Effector memory CD8-positive, alpha-beta T cell (primary cell): Measurements from ENCODE around the gene EYS.

Experiments
- ATAC-seq: fragments of 150-1000 bp; cut with Tn5 transposase; replicated peaks from 2 replicates; pipeline ENCODE4 v1.10.0; 2021; ENCODE audit warnings: mild to moderate bottlenecking, moderate library complexity
- DNase-seq, 3 experiments: peaks; one replicate each; pipeline ENCODE4 v3.0.0; 2021
- H3K27ac Mint-ChIP-seq, 2 donors: one replicate each; pipeline ENCODE4 v1.8.0; 2022; ENCODE audit warnings: mild to moderate bottlenecking in 2 of 2, mixed read lengths in 2 of 2, moderate library complexity in 2 of 2
- H3K27me3 Mint-ChIP-seq, 2 donors: one replicate each; pipeline ENCODE4 v1.8.0; 2022; ENCODE audit warnings: mixed read lengths in 2 of 2
- H3K36me3 Mint-ChIP-seq: one replicate; pipeline ENCODE4 v1.8.0; 2022; ENCODE audit warnings: mild to moderate bottlenecking, moderate library complexity, mixed read lengths; ENCODE audit not compliant: insufficient read depth
- H3K4me1 Mint-ChIP-seq, 2 donors: one replicate each; pipeline ENCODE4 v1.8.0; 2022; ENCODE audit warnings: low read depth in 2 of 2, mixed read lengths in 2 of 2
- H3K4me3 Mint-ChIP-seq, 2 donors: one replicate each; pipeline ENCODE4 v1.8.0; 2022; ENCODE audit warnings: mild to moderate bottlenecking in 2 of 2, mixed read lengths in 2 of 2, moderate library complexity in 2 of 2
- H3K9me3 Mint-ChIP-seq, 2 donors: one replicate each; pipeline ENCODE4 v1.8.0; 2022; ENCODE audit warnings: mixed read lengths in 2 of 2

The EYS gene

DNA sequence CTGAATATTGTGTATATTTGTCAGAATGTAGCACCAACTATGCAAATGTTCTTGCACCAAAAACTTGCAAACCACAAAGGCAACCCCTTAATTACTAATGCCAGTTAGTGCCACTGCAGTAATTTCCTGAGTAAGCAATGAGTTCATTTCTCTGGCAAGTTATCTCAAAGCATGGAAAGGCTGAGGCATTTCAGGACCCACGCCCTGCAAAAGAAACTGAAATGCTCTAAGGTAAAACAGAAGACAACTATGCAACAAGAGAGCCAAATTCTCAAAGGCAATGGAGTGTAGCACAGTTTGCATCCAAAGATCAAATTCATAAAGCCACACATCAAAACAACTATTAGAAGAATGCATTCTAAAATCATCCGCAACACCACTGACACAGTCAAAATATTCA is 994.4 kb downstream of the EYS start:
- ATAC-seq: no peak
- H3K4me3 Mint-ChIP-seq: no peak overlapping the region

DNA sequence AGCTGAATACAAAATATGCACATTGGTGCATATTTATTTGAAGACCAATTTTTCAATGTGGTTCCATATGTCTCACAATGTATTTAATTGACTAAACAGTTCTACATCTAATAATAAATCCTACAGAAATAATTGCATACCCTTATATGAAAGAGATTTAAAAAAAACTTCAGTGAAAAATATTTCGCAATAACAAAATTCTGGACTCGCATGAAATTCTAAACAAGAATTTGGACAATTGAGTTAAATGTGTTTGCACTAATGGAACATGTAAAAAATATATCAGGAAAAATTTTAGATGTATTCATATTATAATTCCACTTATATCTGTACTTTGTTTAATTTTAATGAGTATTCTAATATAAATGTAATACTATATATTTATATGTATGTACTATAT is 1003.1 kb downstream of the EYS start:
- Mint-ChIP-seq H3K27me3 (no peaks in the 10 kb centered on the region), H3K36me3 (no peaks in the 10 kb centered on the region), H3K27ac (no peak overlapping the region), H3K4me1 (no peaks in the 10 kb centered on the region), H3K4me3 (no peak overlapping the region), H3K9me3 (peaks cover 11 to 22% of the 10 kb centered on the region in 2 donors)
- DNase-seq (no peak), ATAC-seq (no peak)

More for the DNA sequence above, 994.4 kb downstream of the EYS start:
- no peaks in the 10 kb centered on the region for H3K36me3 Mint-ChIP-seq
- H3K9me3 Mint-ChIP-seq: peaks cover 0 to 6% of the 10 kb centered on the region in 2 donors
- no peaks in the 10 kb centered on the region for H3K27me3 Mint-ChIP-seq
- H3K4me1 Mint-ChIP-seq: no peaks in the 10 kb centered on the region
- no peak for DNase-seq
- no peak overlapping the region for H3K27ac Mint-ChIP-seq

DNA sequence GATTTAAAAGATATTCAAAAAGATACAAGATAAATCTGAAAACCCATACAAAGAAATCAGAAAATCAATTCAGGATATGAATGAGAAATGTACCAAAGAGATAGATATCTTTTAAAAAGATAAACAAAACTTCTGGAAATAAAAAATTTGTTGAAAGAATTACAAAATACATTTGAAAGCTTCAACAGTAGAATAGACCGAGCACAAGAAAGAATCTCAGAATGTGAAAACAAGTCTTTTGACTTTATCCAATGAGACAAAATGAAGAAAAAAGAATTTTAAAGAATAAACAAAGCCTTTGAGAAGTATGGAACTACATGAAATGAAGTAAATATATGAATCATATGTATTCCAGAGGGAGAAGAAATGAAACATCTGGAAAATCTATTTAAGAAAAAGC is 1011.0 kb downstream of the EYS start:
- DNase-seq (no peak), ATAC-seq (no peak)
- no peaks in the 10 kb centered on the region for H3K27me3 Mint-ChIP-seq
- H3K9me3 Mint-ChIP-seq: peaks cover 11 to 16% of the 10 kb centered on the region in 2 donors
- no peak overlapping the region for H3K4me3 Mint-ChIP-seq
- H3K27ac Mint-ChIP-seq: no peak overlapping the region
- H3K4me1 Mint-ChIP-seq: no peaks in the 10 kb centered on the region
- H3K36me3 Mint-ChIP-seq: no peaks in the 10 kb centered on the region

DNA sequence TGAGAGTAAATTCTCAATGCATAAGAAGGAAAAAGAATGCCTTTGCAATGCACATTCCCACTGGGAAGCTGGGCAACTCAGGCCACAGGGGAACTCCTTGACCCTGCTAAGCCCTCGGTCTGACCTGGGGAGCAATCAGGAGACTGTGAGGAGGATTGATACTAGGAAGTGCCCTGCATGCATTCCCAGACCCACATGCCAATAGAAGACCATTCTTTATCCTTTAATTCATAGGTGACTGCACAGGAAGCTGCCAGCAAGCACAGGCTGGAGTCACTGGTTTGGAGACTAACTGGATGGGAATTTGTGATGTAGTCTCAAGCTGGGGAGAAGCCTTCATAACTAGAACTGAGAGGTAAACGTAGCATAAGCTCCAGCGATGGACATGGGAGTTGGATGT is 1012.7 kb downstream of the EYS start:
- DNase-seq: no peak
- H3K9me3 Mint-ChIP-seq: peaks cover 8 to 12% of the 10 kb centered on the region in 2 donors

DNA sequence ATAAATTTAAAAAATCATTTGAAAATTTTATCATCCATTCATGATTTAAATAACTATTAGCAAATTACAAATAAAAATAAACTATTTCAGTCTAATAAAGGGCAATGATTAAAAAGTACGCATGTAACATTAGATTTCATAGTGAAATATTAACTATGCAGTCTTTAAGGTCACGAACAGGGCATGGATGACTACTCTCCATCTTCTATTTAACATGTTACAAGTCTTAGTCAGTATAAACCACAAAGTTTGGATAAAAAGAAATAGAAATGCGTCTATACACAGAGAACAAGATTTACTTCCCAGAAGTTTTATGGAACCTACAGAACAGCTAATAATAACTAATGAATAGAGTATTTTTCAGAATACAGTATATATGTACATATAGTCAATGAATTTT is 1016.0 kb downstream of the EYS start:
- H3K9me3 Mint-ChIP-seq: peaks cover 6 to 10% of the 10 kb centered on the region in 2 donors
- ATAC-seq (no peak), DNase-seq (no peak)
- H3K4me1 Mint-ChIP-seq: no peaks in the 10 kb centered on the region
- no peak overlapping the region for H3K4me3 Mint-ChIP-seq
- no peaks in the 10 kb centered on the region for H3K36me3 Mint-ChIP-seq
- H3K27me3 Mint-ChIP-seq: no peaks in the 10 kb centered on the region
- no peak overlapping the region for H3K27ac Mint-ChIP-seq

More for the DNA sequence above, 1012.7 kb downstream of the EYS start:
- H3K36me3 Mint-ChIP-seq: no peaks in the 10 kb centered on the region
- no peak overlapping the region for H3K27ac Mint-ChIP-seq
- no peak overlapping the region for H3K4me3 Mint-ChIP-seq
- H3K4me1 Mint-ChIP-seq: no peaks in the 10 kb centered on the region
- H3K27me3 Mint-ChIP-seq: no peaks in the 10 kb centered on the region
- ATAC-seq: no peak

DNA sequence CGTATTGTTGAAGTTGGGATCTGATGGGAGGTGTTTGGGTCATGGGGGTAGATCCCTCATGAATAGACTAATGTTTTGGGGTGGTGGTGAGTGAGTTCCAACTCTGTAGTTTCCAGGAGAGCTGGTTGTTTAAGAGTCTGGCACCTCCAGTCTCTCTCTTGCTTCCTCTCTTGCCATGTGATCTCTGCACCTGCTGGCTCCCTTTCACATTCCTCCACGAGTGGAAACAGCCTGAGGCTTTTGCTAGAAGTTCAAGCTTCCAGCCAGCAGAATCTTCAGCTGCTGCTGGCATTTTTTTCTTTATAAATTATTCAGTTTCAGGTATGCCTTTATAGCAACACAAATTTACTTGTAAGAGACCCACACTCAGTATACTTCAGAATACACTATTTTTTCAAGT is 1021.6 kb downstream of the EYS start:
- Mint-ChIP-seq H3K4me3 (no peak overlapping the region), H3K36me3 (no peaks in the 10 kb centered on the region), H3K9me3 (peaks cover 6 to 15% of the 10 kb centered on the region in 2 donors), H3K4me1 (no peaks in the 10 kb centered on the region), H3K27ac (no peak overlapping the region), H3K27me3 (no peaks in the 10 kb centered on the region)
- DNase-seq: no peak
- no peak for ATAC-seq

DNA sequence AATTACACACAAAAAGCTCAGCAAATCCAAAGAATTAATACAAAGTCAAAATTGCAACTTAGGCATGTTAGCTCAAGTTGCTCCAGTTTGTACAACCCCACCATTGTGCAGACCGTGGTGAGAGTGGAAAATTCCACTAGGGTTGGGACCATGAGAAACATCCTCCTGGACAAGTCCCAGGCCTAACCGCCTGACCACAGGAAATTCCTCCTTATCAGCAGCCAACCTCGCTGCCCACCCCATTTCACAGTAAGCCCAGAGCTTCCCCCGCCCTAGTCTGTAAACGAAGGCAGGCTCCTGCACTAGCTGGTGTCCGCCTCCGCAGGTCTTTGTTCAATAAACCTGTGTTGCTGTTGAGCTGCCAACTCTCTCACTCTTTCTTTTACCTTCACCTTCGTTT is 1023.3 kb downstream of the EYS start:
- H3K9me3 Mint-ChIP-seq: peaks cover 6 to 13% of the 10 kb centered on the region in 2 donors
- no peaks in the 10 kb centered on the region for H3K27me3 Mint-ChIP-seq
- H3K4me3 Mint-ChIP-seq: no peak overlapping the region
- no peak overlapping the region for H3K27ac Mint-ChIP-seq
- no peak for DNase-seq
- no peaks in the 10 kb centered on the region for H3K4me1 Mint-ChIP-seq
- no peaks in the 10 kb centered on the region for H3K36me3 Mint-ChIP-seq
- no peak for ATAC-seq

DNA sequence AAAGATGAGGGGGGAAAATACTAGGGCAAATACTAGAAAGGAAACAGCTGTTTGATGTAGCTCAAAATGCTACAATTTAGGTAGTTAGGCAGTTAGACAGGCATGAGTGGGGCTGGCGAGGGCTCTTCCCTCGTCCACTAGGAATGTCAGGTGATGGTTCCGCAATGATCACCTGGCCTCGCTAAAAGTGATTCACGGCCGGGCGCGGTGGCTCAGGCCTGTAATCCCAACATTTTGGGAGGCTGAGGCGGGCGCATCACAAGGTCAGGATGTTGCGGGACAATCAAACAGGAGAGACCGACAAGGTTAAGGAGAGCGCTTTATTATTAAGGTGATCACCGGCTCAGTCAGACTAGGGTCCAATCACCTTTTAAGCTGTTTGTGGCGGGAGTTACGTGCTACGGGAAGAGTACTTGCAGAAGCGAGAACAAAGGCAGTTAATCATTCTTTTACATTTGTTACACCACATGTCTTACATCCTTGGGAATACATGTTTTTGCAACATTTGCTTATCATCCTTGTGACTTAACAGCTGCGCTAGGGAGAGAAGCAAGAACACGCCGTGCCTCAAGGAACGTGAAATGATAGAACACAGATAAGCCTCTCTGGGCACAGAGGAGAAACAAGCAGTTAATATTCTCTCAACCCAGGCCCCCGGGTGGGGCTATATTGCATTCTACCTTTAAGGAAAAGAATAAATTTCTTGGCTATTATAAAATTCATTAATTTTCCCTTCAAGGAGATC is 1025.4 kb downstream of the EYS start:
- DNase-seq (no peak), ATAC-seq (no peak)
- no peaks in the 10 kb centered on the region for H3K36me3 Mint-ChIP-seq
- H3K4me1 Mint-ChIP-seq: no peaks in the 10 kb centered on the region
- H3K27me3 Mint-ChIP-seq: no peaks in the 10 kb centered on the region
- H3K4me3 Mint-ChIP-seq: no peak overlapping the region
- peaks cover 0 to 10% of the 10 kb centered on the region in 2 donors for H3K9me3 Mint-ChIP-seq
- H3K27ac Mint-ChIP-seq: no peak overlapping the region

DNA sequence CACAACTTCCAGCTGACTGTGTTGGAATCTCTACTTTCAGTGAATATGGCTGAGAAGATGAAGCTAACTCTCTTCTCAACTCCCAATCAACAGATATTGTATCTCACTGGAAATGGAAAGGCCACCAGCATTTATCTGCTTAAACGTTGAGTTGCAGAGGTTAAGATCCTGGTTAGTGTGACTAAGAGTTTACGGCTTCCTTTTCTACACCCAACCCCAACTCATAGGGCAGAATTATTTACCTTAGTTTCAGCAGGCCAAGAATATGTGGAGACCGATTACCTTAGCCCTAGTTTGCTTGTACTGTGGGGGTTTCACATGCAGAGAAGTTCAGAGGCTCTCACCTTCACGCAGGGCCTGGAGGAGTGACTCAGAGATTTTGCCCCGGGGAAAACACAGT is 1026.6 kb downstream of the EYS start:
- no peak for ATAC-seq
- H3K4me1 Mint-ChIP-seq: no peaks in the 10 kb centered on the region
- H3K9me3 Mint-ChIP-seq: peaks cover 0 to 10% of the 10 kb centered on the region in 2 donors
- H3K27me3 Mint-ChIP-seq: no peaks in the 10 kb centered on the region
- H3K4me3 Mint-ChIP-seq: no peak overlapping the region
- no peak overlapping the region for H3K27ac Mint-ChIP-seq
- H3K36me3 Mint-ChIP-seq: no peaks in the 10 kb centered on the region
- DNase-seq: no peak

DNA sequence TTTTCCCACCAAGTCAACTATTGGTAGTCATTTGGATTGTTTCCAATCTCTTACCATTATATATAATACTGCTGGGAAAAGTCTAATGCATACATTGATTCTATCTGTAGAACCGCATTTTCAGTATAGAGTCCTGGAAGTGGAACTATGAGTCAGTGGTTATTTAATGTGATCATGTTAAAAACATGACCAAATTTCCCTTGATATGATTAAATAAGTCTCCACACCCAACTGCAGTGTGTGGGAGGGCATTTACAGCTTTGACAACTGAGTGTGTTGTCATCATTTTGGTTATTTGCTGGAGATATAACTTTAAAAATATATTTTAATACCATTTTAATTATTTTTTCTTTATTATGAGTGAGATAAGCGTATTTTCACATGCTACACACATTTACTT is 1027.6 kb downstream of the EYS start:
- no peaks in the 10 kb centered on the region for H3K27me3 Mint-ChIP-seq
- no peak overlapping the region for H3K4me3 Mint-ChIP-seq
- DNase-seq (no peak), ATAC-seq (no peak)
- no peak overlapping the region for H3K27ac Mint-ChIP-seq
- peaks cover 0 to 10% of the 10 kb centered on the region in 2 donors for H3K9me3 Mint-ChIP-seq
- no peaks in the 10 kb centered on the region for H3K36me3 Mint-ChIP-seq
- H3K4me1 Mint-ChIP-seq: no peaks in the 10 kb centered on the region

DNA sequence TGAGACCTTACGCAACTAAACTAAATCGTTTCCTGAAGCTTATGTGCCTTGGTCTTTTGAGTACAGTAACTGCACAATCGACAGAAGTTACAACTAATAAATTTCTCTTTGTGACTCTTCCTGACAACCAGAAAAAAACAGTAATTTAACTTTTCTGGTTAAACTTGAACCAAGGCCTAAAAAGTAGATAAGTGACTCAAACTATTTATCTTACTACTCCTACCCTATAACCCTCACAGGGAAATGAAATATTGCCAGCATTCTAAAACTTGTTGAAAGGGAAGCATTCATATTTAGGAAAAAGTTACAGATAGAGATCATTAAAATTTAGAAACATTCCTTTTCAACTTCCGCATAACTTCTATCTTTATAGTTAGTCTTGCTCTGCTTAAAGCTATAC is 1034.4 kb downstream of the EYS start:
- Mint-ChIP-seq H3K36me3 (no peaks in the 10 kb centered on the region), H3K27me3 (no peaks in the 10 kb centered on the region), H3K4me1 (no peaks in the 10 kb centered on the region), H3K9me3 (peaks cover 3 to 9% of the 10 kb centered on the region in 2 donors), H3K27ac (no peak overlapping the region), H3K4me3 (no peak overlapping the region)
- DNase-seq (no peak), ATAC-seq (no peak)

DNA sequence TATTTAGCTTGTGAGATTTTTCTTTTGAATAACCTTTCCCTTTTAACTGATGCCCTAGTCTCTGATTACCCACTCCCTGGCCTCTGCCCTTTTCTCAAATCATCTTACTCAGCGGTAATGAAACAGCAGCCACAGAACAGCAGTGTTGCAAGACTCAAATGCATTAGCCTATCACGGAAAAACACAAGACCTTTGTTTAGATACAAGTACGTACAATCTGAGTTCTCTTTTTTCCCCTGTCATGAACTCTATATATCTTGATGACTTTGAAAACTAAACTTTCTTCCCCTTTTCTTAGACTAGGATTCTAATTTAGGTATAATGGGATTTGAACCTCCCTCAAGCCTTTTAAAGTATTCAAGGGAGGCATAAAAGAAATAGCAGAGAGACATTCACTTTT is 1034.9 kb downstream of the EYS start:
- Mint-ChIP-seq H3K27ac (no peak overlapping the region), H3K4me3 (no peak overlapping the region), H3K27me3 (no peaks in the 10 kb centered on the region), H3K36me3 (no peaks in the 10 kb centered on the region), H3K4me1 (no peaks in the 10 kb centered on the region), H3K9me3 (peaks cover 3 to 9% of the 10 kb centered on the region in 2 donors)
- DNase-seq (no peak), ATAC-seq (no peak)

DNA sequence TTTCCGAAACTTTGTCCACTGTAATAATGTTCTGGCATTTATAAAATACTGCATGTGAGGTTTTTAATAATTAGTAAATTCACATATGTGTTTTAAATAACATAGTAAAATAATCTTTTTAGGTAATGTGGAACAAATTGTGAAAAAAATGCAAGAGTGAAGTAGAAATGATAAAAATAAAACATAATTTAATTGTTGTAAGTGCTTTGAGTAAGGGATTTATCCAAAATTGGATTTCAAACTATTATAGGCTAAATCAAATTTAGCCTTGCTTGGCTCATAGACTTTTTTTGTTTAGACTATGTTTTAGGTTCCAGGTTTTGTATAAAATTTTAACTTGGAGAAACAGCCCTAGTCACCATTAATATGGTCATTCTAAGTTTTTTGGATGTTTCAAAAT is 1041.9 kb downstream of the EYS start:
- H3K4me3 Mint-ChIP-seq: no peak overlapping the region
- H3K4me1 Mint-ChIP-seq: no peaks in the 10 kb centered on the region
- DNase-seq: no peak
- H3K27me3 Mint-ChIP-seq: no peaks in the 10 kb centered on the region
- H3K36me3 Mint-ChIP-seq: no peaks in the 10 kb centered on the region
- H3K27ac Mint-ChIP-seq: no peak overlapping the region
- ATAC-seq: no peak
- peaks cover 14 to 30% of the 10 kb centered on the region in 2 donors for H3K9me3 Mint-ChIP-seq

DNA sequence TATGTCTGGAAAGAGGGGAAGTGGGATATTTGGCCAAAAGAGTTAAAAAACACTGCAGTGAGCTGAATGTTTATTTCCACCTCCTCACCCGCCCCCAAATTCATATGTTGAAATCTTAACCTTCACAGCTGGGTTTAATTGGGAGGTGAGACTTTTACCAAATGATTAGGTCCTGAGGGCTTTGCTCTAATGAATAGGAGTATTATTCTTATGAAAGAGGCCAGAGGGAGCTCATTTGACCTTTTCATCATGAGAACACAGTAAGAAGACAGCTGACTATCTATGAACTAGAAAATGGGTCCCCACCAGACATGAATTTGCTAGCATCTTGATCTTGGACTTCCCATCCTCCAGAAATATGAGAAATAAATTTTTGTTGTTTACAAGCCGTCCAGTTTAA is 1042.5 kb downstream of the EYS start:
- no peaks in the 10 kb centered on the region for H3K36me3 Mint-ChIP-seq
- no peaks in the 10 kb centered on the region for H3K4me1 Mint-ChIP-seq
- no peak overlapping the region for H3K27ac Mint-ChIP-seq
- DNase-seq (no peak), ATAC-seq (no peak)
- no peaks in the 10 kb centered on the region for H3K27me3 Mint-ChIP-seq
- peaks cover 14 to 30% of the 10 kb centered on the region in 2 donors for H3K9me3 Mint-ChIP-seq
- no peak overlapping the region for H3K4me3 Mint-ChIP-seq
